HCT116 (cell line): ENCODE measurements around the gene GALNT18. TPM values are rescaled to one million over a fixed set of nuclear protein-coding genes. Genes with fewer than 3 reads are reported as not detected.

Source experiments
- ATAC-seq: fragments of 200-7000 bp; cut with Tn5 transposase; 2 replicates; pipeline ENCODE4 v1.9.1; 2020; ENCODE audit warnings: mild to moderate bottlenecking, moderate library complexity
- BruUV-seq: library from RNA; stranded (reverse); fragments of 400-500 nt; replicated peaks from 2 replicates; lab custom pipeline; 2021; lab: Mats Ljungman, UMichigan
- CTCF ChIA-PET: fragments of 300-600 bp; sonication (Branson Sonifier 250); formaldehyde crosslinking; loops from one replicate; lab custom pipeline; 2021; ENCODE audit warnings: antibody characterized with exemption; lab: Charles Lee
- POLR2A ChIA-PET: fragments of 300-600, 350-600 bp; sonication (Branson Sonifier 250); formaldehyde crosslinking; loops from one replicate; lab custom pipeline; 2021; ENCODE audit warnings: antibody characterized with exemption; lab: Charles Lee
- RAD21 ChIA-PET, 2 experiments: fragments of 300-600 bp; sonication (Branson Sonifier 250); formaldehyde crosslinking; loops; one replicate each; lab custom pipeline; 2023; ENCODE audit warnings: low total read pairs in 2 of 2; ENCODE audit not compliant: uncharacterized antibody in 2 of 2, unreplicated experiment in 2 of 2, low non-redundant PET in 1 of 2; lab: Charles Lee
- DNase-seq: peaks from one replicate; pipeline ENCODE4 v3.0.0-alpha.2; 2010; ENCODE audit warnings: low read depth, low spot score
- H2AFZ ChIP-seq: fragments of 200-600 bp; shearing (Covaris generic), sonication (generic); 2 replicates; pipeline ENCODE4 v1.6.1; 2017; ENCODE audit warnings: low read depth, mixed run types, mixed read lengths, antibody characterized with exemption, low read length; ENCODE audit not compliant: poor library complexity, severe bottlenecking
- H3K27ac ChIP-seq: 2 replicates; pipeline ENCODE4 v1.5.1; 2012; ENCODE audit warnings: low read depth, low read length
- H3K27me3 ChIP-seq: fragments of 200-600 bp; sonication (generic); 2 replicates; pipeline ENCODE4 v1.6.1; 2016; ENCODE audit warnings: mixed run types, low read length, mixed read lengths; ENCODE audit not compliant: insufficient read depth
- H3K36me3 ChIP-seq, 2 experiments: fragments of 200-500 bp in 1 of 2; fragments of 200-600 bp in 1 of 2; sonication (Bioruptor generic) in 1 of 2; sonication (generic) in 1 of 2; 2 replicates each; pipeline versions ENCODE4 v1.5.1 to v1.6.1; 2014 to 2016; ENCODE audit warnings: low read length in 2 of 2, inconsistent platforms in 1 of 2, mixed read lengths in 1 of 2, mixed run types in 1 of 2; ENCODE audit not compliant: insufficient read depth in 2 of 2, control insufficient read depth in 1 of 2
- H3K4me1 ChIP-seq, 2 experiments: fragments of 200-600 bp in 1 of 2; sonication (generic) in 1 of 2; 2 replicates each; pipeline versions ENCODE4 v1.5.1 to v1.6.1; 2012 to 2017; ENCODE audit warnings: low read length in 2 of 2, inconsistent platforms in 1 of 2, mild to moderate bottlenecking in 1 of 2, mixed read lengths in 1 of 2, mixed run types in 1 of 2, moderate library complexity in 1 of 2; ENCODE audit not compliant: insufficient read depth in 2 of 2, control insufficient read depth in 1 of 2
- H3K4me2 ChIP-seq: fragments of 200-600 bp; sonication (generic); 2 replicates; pipeline ENCODE4 v1.6.1; 2017; ENCODE audit warnings: mixed run types, low read length, mixed read lengths
- H3K4me3 ChIP-seq, 2 experiments: fragments of 200-600 bp in 1 of 2; sonication (generic) in 1 of 2; replicated peaks in 1 of 2; 2 replicates each; pipeline ENCODE4 v1.5.1; 2011 to 2016; ENCODE audit warnings: low read length in 2 of 2, control low read depth in 1 of 2, low read depth in 1 of 2, mild to moderate bottlenecking in 1 of 2, mixed read lengths in 1 of 2, mixed run types in 1 of 2
- H3K79me2 ChIP-seq: fragments of 200-600 bp; sonication (generic); 2 replicates; pipeline ENCODE4 v1.6.1; 2017; ENCODE audit warnings: mild to moderate bottlenecking, mixed run types, low read length, moderate library complexity, mixed read lengths; ENCODE audit not compliant: insufficient read depth
- H3K9ac ChIP-seq: fragments of 200-600 bp; sonication (generic); 2 replicates; pipeline ENCODE4 v1.6.1; 2016; ENCODE audit warnings: low read length, mixed read lengths
- H3K9me2 ChIP-seq: fragments of 200-600 bp; sonication (generic), shearing (Covaris generic); 2 replicates; pipeline ENCODE4 v1.6.1; 2017; ENCODE audit warnings: mixed run types, mild to moderate bottlenecking, moderate library complexity; ENCODE audit not compliant: insufficient read depth
- H3K9me3 ChIP-seq, 2 experiments: fragments of 200-500 bp in 1 of 2; fragments of 200-600 bp in 1 of 2; sonication (Bioruptor generic) in 1 of 2; sonication (generic) in 1 of 2; 2 replicates each; pipeline ENCODE4 v1.6.1; 2014 to 2017; ENCODE audit warnings: low read length in 2 of 2, mixed read lengths in 2 of 2, inconsistent platforms in 1 of 2, low read depth in 1 of 2, mild to moderate bottlenecking in 1 of 2, mixed run types in 1 of 2, moderate library complexity in 1 of 2; ENCODE audit not compliant: control insufficient read depth in 1 of 2, insufficient read depth in 1 of 2
- H4K20me1 ChIP-seq: fragments of 200-600 bp; sonication (generic), shearing (Covaris generic); 2 replicates; pipeline ENCODE4 v1.6.1; 2017; ENCODE audit warnings: mixed run types, mild to moderate bottlenecking, moderate library complexity; ENCODE audit not compliant: insufficient read depth
- CBX3 ChIP-seq: IDR thresholded peaks from 2 replicates; pipeline ENCODE4 v1.6.1; 2012; ENCODE audit warnings: low read depth
- CEBPB ChIP-seq: IDR thresholded peaks from 2 replicates; pipeline ENCODE4 v1.6.1; 2012; ENCODE audit warnings: low read depth
- EGR1 ChIP-seq: IDR thresholded peaks from 2 replicates; pipeline ENCODE4 v1.6.1; 2012; ENCODE audit warnings: low read depth
- EZH2phosphoT487 ChIP-seq: fragments of 200-600 bp; IDR thresholded peaks from 2 replicates; pipeline ENCODE4 v1.6.1; 2018; ENCODE audit warnings: antibody characterized with exemption, borderline replicate concordance
- FOSL1 ChIP-seq: IDR thresholded peaks from 2 replicates; pipeline ENCODE4 v1.6.1; 2012; ENCODE audit warnings: low read depth
- SRF ChIP-seq: IDR thresholded peaks from 2 replicates; pipeline ENCODE4 v1.6.1; 2012; ENCODE audit warnings: low read depth
- ZFX ChIP-seq: fragments of 450-650 bp; IDR thresholded peaks from 2 replicates; pipeline ENCODE4 v1.6.1; 2017
- intact Hi-C: fragments of 100-400 bp; cut with micrococcal nuclease; formaldehyde crosslinking; loops from 2 replicates; pipeline ENCODE4 v1.10.0; 2022
- total RNA-seq: library from RNA; stranded (reverse); gene quantifications from one replicate; pipeline ENCODE4 v1.2.1, GENCODE V29; 2021; ENCODE audit not compliant: unreplicated experiment
- TF ChIP-seq, protein P1 (sequence below): IDR thresholded peaks from 2 replicates; pipeline ENCODE4 v1.6.1; 2012
- TF ChIP-seq, protein P2 (sequence below), 3 experiments: fragments of 200-600 bp in 1 of 3; sonication (generic) in 1 of 3; IDR thresholded peaks in 2 of 3; conservative IDR thresholded peaks in 1 of 3; 2 replicates each; pipeline ENCODE4 v1.5.1; 2012 to 2017; ENCODE audit warnings: low read depth in 2 of 3, low read length in 2 of 3, antibody characterized with exemption in 1 of 3, borderline replicate concordance in 1 of 3, control low read depth in 1 of 3, mild to moderate bottlenecking in 1 of 3, mixed read lengths in 1 of 3, mixed run types in 1 of 3, moderate library complexity in 1 of 3; ENCODE audit not compliant: insufficient read depth in 1 of 3
- TF ChIP-seq, protein P3 (sequence below): IDR thresholded peaks from 2 replicates; pipeline ENCODE4 v1.6.1; 2011; ENCODE audit warnings: mild to moderate bottlenecking, low read length, moderate library complexity; ENCODE audit not compliant: insufficient replicate concordance; ENCODE audit errors: extremely low read depth

The GALNT18 gene
- total RNA-seq, 1 experiment from 2014 or later, result 19.9 TPM

DNA sequence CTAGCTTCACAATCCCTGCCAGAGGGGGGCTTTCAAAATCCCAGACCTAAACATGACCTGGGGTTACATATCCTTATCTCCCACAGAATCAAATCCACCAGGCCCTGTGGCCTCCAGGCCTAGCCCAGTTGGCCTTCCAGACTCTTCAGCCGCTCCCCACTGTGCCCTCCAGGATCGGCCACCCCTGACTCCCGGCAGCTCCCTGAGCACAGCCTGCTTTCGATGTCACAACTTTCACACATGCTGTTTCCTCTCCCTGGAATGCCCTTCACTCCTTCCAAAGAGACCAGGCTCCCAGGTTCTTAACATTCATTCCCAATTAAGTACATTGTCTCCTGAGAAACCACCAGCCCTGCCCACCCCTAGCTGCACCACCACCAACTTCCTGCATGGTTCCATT, 331.5 kb downstream of the GALNT18 start:
- no peaks in the 10 kb centered on the region for H3K27me3 ChIP-seq
- BruUV-seq, result no TSS peak
- TF ChIP-seq FOSL1, result no peak
- TF ChIP-seq, protein P1, sequence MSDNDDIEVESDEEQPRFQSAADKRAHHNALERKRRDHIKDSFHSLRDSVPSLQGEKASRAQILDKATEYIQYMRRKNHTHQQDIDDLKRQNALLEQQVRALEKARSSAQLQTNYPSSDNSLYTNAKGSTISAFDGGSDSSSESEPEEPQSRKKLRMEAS, result no peak
- TF ChIP-seq, protein P2, sequence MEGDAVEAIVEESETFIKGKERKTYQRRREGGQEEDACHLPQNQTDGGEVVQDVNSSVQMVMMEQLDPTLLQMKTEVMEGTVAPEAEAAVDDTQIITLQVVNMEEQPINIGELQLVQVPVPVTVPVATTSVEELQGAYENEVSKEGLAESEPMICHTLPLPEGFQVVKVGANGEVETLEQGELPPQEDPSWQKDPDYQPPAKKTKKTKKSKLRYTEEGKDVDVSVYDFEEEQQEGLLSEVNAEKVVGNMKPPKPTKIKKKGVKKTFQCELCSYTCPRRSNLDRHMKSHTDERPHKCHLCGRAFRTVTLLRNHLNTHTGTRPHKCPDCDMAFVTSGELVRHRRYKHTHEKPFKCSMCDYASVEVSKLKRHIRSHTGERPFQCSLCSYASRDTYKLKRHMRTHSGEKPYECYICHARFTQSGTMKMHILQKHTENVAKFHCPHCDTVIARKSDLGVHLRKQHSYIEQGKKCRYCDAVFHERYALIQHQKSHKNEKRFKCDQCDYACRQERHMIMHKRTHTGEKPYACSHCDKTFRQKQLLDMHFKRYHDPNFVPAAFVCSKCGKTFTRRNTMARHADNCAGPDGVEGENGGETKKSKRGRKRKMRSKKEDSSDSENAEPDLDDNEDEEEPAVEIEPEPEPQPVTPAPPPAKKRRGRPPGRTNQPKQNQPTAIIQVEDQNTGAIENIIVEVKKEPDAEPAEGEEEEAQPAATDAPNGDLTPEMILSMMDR (IDR thresholded peaks at IDR 0.05 in 2 of 3, conservative IDR thresholded peaks at IDR 0.05 in 1 of 3; ENCODE audit: borderline replicate concordance in 1 of 3, insufficient read depth in 1 of 3, low read depth in 2 of 3, low read length in 2 of 3), result no peak
- TF ChIP-seq EZH2phosphoT487, result no peak
- TF ChIP-seq, protein P3, sequence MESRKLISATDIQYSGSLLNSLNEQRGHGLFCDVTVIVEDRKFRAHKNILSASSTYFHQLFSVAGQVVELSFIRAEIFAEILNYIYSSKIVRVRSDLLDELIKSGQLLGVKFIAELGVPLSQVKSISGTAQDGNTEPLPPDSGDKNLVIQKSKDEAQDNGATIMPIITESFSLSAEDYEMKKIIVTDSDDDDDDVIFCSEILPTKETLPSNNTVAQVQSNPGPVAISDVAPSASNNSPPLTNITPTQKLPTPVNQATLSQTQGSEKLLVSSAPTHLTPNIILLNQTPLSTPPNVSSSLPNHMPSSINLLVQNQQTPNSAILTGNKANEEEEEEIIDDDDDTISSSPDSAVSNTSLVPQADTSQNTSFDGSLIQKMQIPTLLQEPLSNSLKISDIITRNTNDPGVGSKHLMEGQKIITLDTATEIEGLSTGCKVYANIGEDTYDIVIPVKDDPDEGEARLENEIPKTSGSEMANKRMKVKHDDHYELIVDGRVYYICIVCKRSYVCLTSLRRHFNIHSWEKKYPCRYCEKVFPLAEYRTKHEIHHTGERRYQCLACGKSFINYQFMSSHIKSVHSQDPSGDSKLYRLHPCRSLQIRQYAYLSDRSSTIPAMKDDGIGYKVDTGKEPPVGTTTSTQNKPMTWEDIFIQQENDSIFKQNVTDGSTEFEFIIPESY, result no peak
- no peak for TF ChIP-seq ZFX
- no peak for TF ChIP-seq EGR1
- no peak for TF ChIP-seq SRF
- TF ChIP-seq CBX3, result no peak
- TF ChIP-seq CEBPB, result no peak
- no peak overlapping the region for H3K4me3 ChIP-seq
- no peaks in the 10 kb centered on the region; a peak in 1 of 4 replicates for H3K36me3 ChIP-seq
- no peak overlapping the region for H2AFZ ChIP-seq
- H3K4me2 ChIP-seq, result no peak overlapping the region
- no peak for ATAC-seq
- no peak for DNase-seq
- CTCF ChIA-PET, result no interaction called here
- no peak overlapping the region for H3K27ac ChIP-seq
- no peaks in the 10 kb centered on the region for H3K9me2 ChIP-seq
- intact Hi-C loops, result no loop called here
- H3K9ac ChIP-seq, result no peak overlapping the region
- H3K9me3 ChIP-seq, result no peaks in the 10 kb centered on the region
- H4K20me1 ChIP-seq, result no peaks in the 10 kb centered on the region
- RAD21 ChIA-PET, result no interaction called here
- H3K79me2 ChIP-seq, result no peaks in the 10 kb centered on the region
- H3K4me1 ChIP-seq, result no peaks in the 10 kb centered on the region
- POLR2A ChIA-PET, result no interaction called here
